Fibroblast of gingiva (primary cell): Measurements from ENCODE around the gene BCKDHB.

ENCODE experiments used
- DNase-seq: peaks from one replicate; pipeline ENCODE4 v3.0.0-alpha.2; 2011; ENCODE audit warnings: low read depth

The BCKDHB gene

DNA sequence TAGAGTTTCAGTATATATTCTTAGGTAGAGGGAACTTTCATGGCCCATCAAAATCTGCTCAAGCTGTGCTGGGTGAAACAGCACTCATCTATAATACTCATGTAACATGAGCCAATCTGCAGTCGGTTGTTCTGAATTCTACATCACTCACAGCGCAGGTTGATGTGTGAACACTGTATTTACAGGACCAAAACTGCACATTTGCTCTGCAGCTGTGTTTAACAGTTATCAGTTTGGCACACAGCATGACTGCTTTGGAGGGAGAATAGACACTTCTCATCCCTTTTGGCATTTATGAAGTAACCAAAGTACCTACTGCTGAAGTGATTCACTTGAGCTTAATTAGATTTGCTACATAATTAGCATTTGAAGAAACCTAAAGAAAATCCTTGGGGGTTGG, 225.1 kb downstream of the BCKDHB start:
- no peak for DNase-seq

DNA sequence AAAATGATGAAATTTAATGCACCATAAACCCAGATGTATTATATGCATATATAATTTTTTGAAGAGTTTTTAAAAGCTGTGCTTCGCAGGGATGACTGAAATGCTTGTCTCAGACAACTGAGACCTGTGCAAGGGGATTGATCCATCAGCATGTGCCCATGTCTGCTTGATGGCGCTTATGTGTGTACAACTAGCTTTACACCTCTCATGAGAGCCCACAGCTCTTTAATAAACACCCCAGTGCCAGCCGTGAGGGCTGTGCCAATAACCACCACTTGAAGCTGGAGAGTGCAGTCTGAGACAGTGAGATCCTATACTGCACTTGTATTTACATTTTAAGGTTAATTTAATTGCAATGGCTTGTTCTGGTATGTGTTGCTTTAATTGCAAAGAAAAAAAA, 225.5 kb downstream of the BCKDHB start:
- DNase-seq: no peak

DNA sequence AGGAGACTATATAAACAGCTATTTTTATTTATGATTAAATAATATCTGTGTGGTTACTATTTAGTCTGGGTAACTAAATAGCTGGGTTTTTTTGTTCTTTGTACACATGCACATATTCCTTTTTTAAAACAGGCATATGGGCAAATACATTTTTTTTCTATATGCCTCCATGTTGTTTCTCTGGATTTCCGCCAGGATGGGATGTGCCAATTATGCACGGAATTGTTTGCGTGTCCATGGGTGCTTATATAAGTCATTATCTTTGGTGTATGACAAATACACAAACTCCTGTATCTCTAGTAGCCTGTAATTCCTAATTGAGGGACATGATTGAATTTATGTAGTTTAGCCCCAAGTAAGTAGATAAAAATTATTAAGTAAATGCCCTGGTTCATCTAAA, 226.9 kb downstream of the BCKDHB start:
- DNase-seq: no peak

DNA sequence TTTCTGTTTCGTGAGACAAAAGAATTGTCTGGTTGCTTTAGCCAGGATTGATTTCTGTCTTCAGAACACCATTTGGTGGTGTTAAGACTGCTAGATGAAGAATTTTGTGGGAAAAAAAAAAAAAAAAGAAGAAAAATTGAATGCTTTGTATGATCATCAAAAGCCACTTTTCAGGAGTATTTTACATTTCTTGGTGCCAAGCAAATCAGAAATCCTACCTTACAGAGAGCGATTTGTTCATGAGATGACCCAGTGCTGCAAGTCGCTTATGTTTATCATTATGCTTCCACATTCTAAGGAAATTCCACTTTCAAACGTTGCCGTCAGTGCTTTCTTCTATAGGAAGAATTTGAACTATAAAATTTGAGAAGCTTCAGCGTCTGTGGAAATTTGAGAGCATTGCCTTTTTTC, 228.7 kb downstream of the BCKDHB start:
- DNase-seq: no peak

DNA sequence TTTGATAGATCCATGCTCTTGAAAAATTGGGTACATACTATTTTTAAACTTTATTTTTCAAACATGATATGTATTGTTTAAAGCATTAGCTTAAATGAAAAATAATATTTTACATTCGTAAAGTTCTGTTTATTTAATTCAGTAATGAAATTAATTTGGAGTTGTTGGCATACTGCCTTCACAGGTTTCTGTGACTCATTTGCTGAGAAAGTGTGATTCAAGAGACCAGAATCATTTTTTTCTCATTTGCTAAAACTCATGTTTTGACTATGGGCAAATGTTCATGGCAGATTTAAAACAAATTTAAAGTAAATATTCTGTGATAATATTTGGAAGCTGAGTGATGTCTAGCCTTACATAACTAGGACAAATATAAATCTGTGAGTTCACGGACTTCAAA, 230.4 kb downstream of the BCKDHB start:
- no peak for DNase-seq

DNA sequence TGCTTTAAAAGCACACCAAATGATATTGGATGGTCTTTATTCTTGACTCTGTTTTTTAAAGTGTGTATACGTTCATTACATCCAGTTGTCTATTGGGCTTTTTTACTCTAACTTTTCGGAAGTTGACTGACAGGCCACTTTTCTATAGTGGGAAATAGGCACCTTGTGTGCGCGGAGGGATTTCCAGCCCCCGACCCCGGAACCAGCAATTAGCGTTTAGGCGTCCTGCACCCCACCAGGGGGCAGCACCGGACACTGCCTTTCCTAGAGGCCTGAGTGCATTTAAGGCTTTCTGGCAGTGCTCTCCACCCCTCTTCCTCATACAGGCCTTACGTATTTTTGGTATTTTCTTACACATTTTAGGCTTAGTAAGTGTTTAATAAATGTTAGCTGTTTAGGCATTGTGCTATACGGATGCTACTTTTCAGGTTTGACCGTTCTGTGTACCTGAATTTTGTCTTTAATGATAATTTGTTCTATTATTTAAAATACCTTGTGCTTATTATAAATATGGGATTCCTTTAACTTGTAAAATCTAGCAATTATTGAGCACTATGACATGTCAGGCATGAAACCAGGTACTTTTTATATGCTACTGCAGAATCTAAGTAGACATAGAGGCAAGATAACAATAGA, 231.8 kb downstream of the BCKDHB start:
- peak; percentile 16 for DNase-seq

DNA sequence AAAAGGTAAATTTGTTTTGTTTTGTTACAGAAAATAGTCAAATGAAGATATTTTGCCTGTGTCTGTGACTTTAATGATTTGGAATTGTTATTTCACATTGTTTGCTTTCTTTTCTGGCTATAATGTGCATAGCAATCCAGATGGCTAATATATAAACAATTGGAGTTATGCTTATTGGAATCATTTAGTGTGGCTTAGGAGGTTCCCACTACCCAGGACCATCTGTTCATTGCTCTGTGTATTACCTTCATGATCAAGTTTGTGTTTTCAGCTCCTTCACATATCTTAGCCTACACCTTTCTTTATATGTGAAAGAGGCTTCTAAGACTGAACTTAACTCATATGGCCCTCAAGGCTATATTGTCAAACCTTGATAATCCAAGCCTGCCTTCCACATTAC, 232.9 kb downstream of the BCKDHB start:
- DNase-seq: no peak

DNA sequence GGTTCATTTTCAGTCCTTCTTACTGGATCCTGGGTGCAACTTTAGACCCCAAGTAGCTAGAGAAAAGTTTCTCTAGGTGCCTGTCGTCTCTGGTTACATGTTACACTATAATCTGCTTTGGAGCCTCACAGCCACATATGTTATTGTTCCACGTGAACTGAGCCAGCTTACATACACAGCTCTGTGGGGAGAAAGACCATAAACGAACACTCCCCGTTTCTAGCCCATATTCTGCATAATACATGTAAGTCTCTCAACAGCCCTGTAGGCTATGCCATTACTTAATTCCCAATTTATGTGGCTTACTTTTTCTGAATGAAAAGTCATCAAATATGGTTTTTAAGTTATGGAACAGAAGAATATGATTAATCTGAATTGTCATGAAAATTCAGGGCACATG, 233.8 kb downstream of the BCKDHB start:
- no peak for DNase-seq

DNA sequence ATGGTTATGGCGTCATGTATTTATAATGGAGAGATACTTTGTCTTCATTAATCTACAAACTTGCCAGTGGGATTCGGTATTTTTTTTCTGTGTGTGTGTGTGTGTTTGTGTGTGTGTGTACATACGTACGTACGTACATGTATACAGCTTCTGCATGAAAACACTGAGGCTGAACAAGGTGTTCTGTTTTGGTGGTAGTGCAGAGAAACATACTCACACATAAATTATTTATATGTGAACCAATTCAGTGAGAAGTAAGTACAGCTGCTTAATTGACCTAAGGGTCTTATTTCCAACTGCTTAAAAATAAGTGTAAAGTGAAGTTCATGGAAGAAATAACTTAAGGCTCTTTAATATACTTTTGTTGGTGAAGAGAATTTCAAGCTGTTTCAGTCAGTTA, 234.2 kb downstream of the BCKDHB start:
- DNase-seq: no peak

DNA sequence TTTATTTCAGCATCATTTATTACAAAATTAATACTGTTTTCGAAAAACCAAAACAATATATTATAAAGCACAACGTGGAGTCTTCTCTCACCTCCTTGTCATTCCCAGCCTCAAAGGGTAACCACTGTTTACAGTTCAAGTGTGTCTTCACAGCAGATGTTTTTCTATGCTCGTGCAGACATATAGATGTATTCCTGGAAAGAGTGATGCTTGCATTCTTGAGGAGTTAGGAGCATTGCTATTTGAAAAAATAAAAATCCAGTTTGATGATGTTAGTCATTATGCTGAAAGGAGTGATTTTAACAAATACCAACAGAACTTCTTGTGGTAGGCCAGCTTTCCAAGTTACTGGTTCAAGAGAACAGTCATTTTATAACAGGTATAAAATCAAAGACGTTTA, 234.9 kb downstream of the BCKDHB start:
- peak; percentile 7 for DNase-seq

DNA sequence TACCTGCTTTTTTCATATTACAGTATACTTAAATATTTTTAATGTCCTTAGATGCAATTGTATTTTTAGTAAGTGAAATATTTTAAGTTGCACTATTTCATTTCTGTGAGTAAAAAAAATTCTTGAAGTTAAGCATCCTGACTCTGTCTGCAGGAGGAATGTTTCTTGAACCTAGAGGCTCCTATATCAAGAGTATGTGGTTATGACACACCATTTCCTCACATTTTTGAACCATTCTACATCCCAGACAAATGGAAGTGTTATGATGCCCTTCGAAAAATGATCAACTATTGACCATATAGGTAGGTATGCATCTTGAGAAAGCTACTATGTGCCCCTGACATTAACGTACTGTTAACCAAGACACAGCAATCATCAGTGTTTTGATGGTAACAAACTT, 237.0 kb downstream of the BCKDHB start:
- DNase-seq: no peak

DNA sequence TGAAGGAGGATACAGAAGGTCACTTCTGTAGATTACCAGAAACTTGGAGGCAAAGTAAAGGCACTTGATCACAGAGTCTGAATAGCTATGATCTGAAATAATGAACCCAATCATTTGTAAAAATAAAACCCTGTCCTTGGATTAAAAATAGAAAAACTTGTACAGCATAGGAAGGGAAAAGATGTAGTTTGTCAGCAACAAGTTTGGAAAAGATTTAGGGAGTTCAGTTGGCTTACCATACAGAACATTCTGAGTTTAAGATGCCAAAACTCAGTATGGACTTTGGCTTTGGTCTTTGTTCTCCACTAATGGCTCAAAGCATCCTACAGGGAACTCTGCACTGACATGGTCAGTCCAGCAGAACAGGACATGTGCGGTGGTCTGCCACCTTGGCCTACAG, 240.6 kb downstream of the BCKDHB start:
- no peak for DNase-seq

DNA sequence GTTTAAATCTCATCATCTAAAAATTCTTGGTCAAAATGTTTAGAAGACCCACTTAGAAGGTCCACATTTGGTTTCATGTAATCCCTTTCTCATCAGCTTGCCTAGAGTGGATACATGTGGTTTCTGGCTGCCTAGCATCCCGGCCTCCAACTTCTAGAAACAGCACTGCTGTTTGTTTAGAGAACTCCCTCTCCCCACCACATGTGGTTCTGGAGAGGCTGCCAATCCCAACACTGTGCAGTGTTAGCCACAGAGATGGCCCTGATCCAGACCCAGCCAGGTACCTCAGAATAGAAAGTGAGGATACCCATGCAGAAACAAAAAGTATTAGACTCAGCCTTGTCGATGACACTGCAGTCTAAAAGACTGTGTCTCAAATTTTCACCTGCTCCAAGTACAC, 241.8 kb downstream of the BCKDHB start:
- no peak for DNase-seq

DNA sequence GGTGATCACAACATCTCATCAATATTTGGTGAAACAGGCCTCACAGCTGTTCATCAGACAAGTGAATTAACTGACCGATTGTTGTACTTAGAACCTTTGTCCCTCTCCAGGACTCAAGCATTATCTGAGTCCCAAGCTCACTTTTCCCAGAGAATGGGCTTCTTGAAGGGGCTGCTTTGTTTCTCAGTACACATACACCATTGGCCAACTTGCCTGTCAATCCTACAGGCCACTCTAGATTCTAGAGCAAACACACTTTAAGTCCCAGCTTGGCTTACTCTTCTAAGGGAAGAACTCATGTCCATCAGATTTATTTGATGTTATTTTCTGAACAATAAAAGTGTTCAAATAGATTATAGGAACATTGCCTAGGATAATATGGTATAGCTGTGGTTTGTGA, 249.5 kb downstream of the BCKDHB start:
- no peak for DNase-seq

DNA sequence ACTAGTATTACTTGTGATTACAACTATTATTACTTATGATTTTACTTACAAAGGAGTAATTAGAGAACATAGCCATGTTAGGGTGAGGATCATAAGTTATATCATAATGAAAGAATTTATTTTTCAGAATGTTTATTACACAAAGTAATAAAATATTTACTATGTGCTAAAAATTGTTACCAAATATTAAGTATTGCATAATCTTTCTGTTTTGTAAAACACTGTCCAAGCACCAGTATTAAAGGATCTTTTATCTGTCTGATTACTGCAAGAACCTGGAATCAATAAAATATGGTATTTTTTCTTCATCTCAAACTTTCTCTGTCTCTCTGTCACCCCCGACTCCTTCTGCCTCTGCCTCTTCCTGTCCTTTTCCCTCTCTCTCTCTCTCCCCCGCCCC, 250.1 kb downstream of the BCKDHB start:
- DNase-seq: peak; percentile 2

DNA sequence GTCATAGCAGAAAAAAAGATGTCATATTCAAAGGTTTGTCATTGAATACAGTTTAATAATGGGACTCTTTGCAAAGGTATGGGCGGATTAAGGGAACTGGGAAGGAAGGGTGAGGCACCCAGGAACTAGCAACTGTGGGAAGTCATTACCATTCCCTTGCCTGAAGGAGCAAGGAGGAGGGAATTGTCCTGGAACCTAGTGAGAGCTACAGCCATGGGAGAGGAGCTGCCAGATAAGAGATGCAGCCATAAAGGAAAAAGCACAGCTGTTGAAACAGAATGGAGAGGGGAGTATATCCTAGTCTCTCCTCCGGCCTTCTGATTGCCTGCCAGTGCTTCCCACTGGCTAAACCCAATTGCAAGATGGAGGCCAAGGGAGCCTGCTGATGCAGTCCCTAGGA, 250.6 kb downstream of the BCKDHB start:
- no peak for DNase-seq

DNA sequence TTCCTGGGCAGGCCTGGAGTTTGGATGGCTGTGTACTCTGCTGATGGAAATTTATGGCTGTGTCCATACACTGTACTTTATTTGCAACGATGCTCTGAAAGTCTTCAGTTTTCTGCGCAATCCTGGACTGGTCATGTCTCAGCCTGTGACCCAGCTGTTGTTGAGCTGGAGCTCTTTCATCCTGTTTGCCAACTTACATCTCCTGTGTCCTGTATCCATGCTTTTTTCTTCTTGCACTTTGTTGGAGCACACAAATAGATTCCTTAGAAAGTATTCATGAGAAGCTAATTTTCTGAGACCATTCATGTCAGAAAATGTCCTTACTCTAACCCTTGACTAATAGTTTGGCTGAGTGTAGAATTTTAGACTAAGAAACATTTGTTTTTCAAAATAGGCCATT, 251.2 kb downstream of the BCKDHB start:
- DNase-seq: peak; percentile 3

DNA sequence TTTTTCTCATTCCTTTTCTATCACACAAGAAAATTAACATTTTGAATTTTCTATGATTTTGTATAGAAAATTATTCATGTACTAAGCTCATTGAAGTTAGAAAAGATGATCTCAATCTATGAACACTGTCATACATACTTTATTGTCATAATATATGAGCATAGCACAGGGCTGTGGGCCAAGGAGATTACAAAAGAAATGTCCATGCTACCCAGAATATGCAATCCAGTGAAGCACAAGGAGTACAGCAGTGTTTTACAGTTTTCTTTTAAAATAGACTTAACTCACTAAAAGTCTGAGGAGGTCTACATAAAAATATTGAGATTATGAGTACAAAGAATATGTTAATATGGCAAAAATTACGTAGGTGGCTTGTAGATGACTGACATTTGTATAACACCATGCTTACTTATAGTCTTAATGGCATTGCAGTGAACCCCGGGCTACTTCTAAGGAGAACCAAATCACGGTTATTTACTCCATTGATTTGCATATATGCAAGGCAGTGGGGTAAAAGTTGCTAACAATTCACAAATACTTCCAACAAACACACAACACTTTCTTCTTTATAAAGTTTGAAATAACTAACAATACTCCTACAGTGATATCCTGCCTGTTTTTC, 257.1 kb downstream of the BCKDHB start:
- DNase-seq: peak; percentile 60

DNA sequence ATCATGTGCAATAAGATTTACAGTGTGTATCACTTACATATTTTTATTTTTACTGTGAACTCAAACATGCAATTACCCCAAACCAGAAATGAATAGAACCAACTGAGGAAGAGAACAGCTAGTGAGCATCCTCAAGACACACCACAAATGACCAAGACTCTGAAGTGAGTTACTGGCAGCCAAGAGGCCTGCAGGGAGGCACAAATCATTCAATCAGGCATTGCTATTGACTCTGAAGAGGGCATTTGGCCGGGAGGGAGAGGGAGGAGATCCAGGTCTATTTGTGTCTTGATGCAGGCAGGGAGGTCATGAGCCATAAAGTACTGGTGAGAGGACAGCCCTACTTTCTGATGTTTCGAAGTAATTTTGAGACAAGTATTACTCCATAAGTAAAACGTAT, 257.7 kb downstream of the BCKDHB start:
- no peak for DNase-seq

DNA sequence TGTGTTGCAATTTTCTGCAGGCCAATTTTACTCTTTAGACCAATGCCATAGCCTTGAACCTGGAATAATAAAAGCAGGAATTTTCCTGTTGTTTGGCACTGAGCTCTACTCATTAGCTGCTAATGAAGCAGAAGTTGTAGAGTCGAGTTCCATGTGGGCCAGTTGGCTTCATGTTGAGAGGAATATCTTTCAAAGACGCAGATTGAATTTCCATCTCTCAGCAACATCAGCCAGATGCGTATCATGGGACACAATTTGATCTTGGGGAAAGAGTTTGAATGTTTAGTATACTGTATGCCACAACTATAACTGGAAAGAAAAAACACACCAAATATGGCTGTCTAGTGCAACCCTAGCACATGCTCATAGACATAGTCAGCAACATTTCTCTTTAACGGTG, 259.6 kb downstream of the BCKDHB start:
- DNase-seq: no peak

DNA sequence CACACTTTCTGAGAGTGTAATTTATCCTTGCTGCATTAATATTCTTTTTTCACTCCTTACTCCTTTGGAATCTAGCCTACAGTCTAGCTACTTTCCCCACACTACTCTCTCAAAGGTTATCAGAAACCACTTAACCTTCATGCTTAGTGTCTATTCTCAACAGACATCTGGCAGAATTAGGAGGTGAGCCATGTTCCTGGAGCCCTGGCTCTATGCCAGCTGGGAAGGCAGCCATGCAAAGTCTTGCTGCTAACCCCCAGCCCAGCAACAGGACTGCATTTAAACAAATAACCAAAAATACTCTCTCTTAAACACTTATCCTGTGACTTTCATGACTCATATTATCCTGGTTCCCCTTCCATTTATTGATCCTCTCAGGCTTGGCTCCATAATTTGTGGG, 260.2 kb downstream of the BCKDHB start:
- no peak for DNase-seq

DNA sequence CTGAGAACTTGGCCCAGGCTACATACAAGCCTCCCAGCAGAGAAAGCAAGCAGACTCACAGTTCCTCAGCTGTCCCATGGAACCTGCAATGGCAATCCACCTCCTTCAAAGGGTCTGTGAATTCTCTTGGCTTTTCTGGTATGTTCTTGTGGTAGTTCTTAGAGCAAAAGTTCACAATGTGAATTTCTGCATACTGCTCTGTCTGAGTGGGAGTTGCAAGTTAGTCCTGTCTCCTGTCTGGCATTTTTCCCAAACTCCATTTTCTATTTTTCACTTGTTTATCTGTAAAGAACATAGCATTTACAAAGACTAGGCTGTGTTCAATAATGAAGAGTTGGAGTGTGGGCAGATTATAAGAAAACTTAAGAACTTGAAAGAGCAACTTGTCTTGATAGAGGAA, 269.9 kb downstream of the BCKDHB start:
- DNase-seq: no peak

DNA sequence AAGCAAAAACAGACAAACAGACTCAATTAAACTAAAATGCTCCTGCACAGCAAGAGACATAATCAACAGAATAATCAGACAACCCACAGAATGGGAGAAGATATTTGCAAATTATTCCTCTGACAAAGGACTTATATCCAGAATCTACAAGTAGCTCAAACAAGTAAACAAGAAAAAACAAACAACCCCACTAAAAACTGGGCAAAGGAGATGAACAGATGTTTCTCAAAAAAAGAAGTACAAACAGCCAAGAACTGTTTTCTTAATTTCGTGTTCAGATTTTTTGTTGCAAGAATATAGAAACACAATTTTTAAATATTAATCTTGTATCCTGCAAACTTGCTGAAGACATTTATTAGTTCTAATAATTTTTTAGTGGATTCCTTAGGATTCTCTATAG, 274.1 kb downstream of the BCKDHB start:
- DNase-seq: no peak

DNA sequence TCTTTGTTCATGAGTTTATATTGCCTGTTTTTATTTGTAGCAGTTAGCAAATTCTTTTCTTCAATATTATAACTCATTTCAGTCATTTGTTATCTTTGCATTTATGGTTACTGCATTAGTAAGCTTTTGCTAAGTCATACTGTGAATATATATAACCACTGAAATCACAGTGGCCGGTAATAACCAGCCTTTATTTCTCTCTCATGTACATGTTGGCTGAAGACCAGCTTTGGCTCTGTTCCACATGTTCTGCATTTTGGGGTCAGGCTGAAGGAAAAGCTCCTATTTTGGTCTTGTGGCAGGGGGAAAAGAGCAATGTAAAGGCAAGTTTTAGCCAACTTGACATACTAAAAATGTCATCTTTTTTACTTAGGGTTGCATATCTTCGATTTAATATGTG, 276.3 kb downstream of the BCKDHB start:
- no peak for DNase-seq
